ENCODE data around the gene CYP4F11. TPM values are rescaled to one million over a fixed set of nuclear protein-coding genes. Genes with fewer than 3 reads are reported as not detected.

The CYP4F11 gene
- total RNA-seq, 6 experiments from 2014 or later, result not detected

- Mint-ChIP-seq H3K36me3 (ENCODE audit: low read depth) (no peaks in the 10 kb centered on the region), H3K27ac (no peak overlapping the region), H3K4me1 (ENCODE audit: low read depth) (no peaks in the 10 kb centered on the region), H3K9me3 (peaks cover 8% of the 10 kb centered on the region), H3K27me3 (ENCODE audit: insufficient read depth) (no peaks in the 10 kb centered on the region; the same call in none of the 2 replicates), H3K4me3 (no peak overlapping the region)
- TF ChIP-seq CTCF (IDR thresholded peaks at IDR 0.05), result no peak
- no peak for DNase-seq
Observed at GRCh38 chr19:15871570-15871969, 62.8 kb downstream of the CYP4F11 start.

- Mint-ChIP-seq H3K4me3 (no peak overlapping the region), H3K36me3 (ENCODE audit: low read depth) (no peaks in the 10 kb centered on the region), H3K27ac (no peak overlapping the region), H3K9me3 (peaks cover 7% of the 10 kb centered on the region; the same call in 1 of the 2 replicates), H3K27me3 (ENCODE audit: insufficient read depth) (no peaks in the 10 kb centered on the region; the same call in none of the 2 replicates), H3K4me1 (ENCODE audit: low read depth) (no peaks in the 10 kb centered on the region)
- DNase-seq, result no peak
- TF ChIP-seq CTCF (IDR thresholded peaks at IDR 0.05), result no peak
Observed at GRCh38 chr19:15869873-15870272, 64.5 kb downstream of the CYP4F11 start.

DNA sequence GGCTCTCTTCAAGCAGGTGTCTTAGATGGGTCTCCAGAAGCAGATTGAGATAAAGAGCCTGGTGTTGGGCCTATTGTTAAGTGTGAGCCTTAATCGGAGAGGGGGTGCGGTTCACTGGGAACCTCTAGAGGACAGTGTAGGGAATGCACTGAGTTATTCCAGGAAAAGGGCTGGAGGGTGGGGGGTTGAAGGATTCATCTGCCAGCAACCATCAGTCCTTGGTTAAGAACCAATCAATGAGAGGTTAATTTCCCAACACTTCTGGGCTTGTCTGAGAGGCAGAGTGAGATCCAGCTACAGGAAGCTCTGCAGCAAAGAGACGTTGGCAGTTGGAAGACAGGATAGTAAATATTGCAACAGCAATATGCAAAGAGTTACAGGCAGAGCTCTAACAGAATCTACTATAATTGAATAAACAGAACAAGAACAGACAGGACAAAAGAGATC lies 65.2 kb downstream of the CYP4F11 start:
- Mint-ChIP-seq H3K27me3 (ENCODE audit: insufficient read depth) (no peaks in the 10 kb centered on the region; the same call in none of the 2 replicates), H3K4me3 (no peak overlapping the region), H3K36me3 (ENCODE audit: low read depth) (no peaks in the 10 kb centered on the region), H3K4me1 (ENCODE audit: low read depth) (no peaks in the 10 kb centered on the region), H3K27ac (no peak overlapping the region), H3K9me3 (peaks cover 10% of the 10 kb centered on the region; the same call in 1 of the 2 replicates)
- no peak for DNase-seq
- TF ChIP-seq CTCF (IDR thresholded peaks at IDR 0.05), result peak; percentile 58

DNA sequence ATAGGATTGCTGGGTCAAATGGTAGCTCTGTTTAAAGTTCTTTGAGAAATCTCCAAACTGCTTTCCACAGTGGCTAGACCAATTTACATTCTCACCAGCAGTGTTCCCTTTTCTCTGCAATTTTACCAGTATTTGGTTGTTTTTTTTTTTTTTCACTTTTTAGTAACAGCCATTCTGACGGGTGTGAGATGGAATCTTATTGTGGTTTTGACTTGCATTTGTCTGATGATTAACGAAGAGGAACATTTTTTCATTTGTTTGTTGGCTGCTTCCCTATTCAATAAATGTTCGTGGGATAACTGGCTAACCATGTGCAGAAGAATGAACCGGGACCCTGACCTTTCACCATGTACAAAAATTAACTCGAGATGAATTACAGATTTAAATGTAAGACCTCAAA lies 67.7 kb downstream of the CYP4F11 start:
- DNase-seq, result no peak
- TF ChIP-seq CTCF (IDR thresholded peaks at IDR 0.05), result no peak
- peaks cover 10% of the 10 kb centered on the region; the same call in 1 of the 2 replicates for H3K9me3 Mint-ChIP-seq
- no peaks in the 10 kb centered on the region for H3K4me1 Mint-ChIP-seq (ENCODE audit: low read depth)
- H3K36me3 Mint-ChIP-seq (ENCODE audit: low read depth), result no peaks in the 10 kb centered on the region
- H3K27me3 Mint-ChIP-seq (ENCODE audit: insufficient read depth), result peaks cover 2% of the 10 kb centered on the region
- no peak overlapping the region for H3K4me3 Mint-ChIP-seq
- H3K27ac Mint-ChIP-seq, result no peak overlapping the region

DNA sequence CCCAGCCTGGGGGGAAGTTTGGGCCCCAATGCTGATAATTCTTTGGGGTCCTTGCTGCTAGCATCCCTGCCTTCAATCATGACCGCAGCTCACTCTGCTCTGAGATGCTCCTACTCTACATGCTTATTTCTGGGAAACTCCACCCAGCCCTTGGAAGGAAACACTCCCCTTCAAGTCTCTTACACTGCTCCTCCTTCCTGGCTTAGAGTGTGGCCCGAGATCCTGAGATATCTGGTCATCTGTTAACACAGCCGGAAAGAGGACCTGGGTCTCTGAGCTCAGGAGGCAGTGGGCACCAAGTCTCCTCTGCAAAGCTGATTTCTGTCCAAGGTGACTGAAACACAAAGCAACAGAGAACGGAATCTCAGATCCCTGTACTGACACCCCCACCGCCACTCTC lies 69.5 kb downstream of the CYP4F11 start:
- Mint-ChIP-seq H3K36me3 (ENCODE audit: low read depth) (no peaks in the 10 kb centered on the region), H3K4me3 (no peak overlapping the region), H3K27ac (no peak overlapping the region), H3K27me3 (ENCODE audit: insufficient read depth) (peaks cover 2% of the 10 kb centered on the region), H3K9me3 (peaks cover 10% of the 10 kb centered on the region; the same call in 1 of the 2 replicates), H3K4me1 (ENCODE audit: low read depth) (no peaks in the 10 kb centered on the region)
- DNase-seq, result no peak
- no peak for TF ChIP-seq CTCF (IDR thresholded peaks at IDR 0.05)

DNA sequence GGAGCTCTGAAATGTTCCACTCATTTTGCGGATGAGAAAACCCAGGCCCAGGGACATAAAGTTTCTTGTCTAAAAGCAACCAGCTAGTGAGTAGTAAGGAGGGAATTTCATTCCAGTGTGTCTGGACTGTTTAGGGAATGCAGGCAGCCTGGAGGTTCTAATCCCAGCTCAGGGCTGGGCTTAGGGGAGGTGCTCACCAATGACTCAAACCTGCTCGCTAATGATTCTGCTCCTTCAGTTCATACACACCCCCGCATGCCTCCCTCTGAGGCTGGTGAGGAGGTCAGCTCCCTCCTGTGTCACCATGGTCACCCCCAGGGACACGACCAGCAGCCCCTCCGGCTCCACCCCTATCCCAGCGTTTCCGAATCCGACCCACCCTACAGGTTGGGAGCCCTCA lies 71.1 kb downstream of the CYP4F11 start:
- Mint-ChIP-seq H3K9me3 (peaks cover 10% of the 10 kb centered on the region; the same call in 1 of the 2 replicates), H3K36me3 (ENCODE audit: low read depth) (no peaks in the 10 kb centered on the region), H3K27me3 (ENCODE audit: insufficient read depth) (peaks cover 2% of the 10 kb centered on the region), H3K27ac (no peak overlapping the region), H3K4me1 (ENCODE audit: low read depth) (no peaks in the 10 kb centered on the region), H3K4me3 (no peak overlapping the region)
- no peak for TF ChIP-seq CTCF (IDR thresholded peaks at IDR 0.05)
- DNase-seq, result no peak

Measured in HFFc6 (cell line).